Suprapubic skin (tissue), 4 donors: ENCODE results near the gene C1orf141. TPM values are rescaled to one million over a fixed set of nuclear protein-coding genes. Genes with fewer than 3 reads are reported as not detected.

ENCODE experiments used
- DNase-seq, 2 donors: peaks; one replicate each; pipeline ENCODE4 v3.0.0-alpha.2; 2019; ENCODE audit warnings: low spot score in 2 of 2
- H3K27ac ChIP-seq: fragments of 200-600 bp; sonication (generic); one replicate; pipeline ENCODE4 v1.5.1; 2019
- H3K27me3 ChIP-seq: fragments of 200-600 bp; sonication (generic); one replicate; pipeline ENCODE4 v1.5.1; 2019
- H3K36me3 ChIP-seq: fragments of 200-600 bp; sonication (generic); one replicate; pipeline ENCODE4 v1.5.1; 2019
- H3K4me1 ChIP-seq: fragments of 200-600 bp; sonication (generic); one replicate; pipeline ENCODE4 v1.5.1; 2019
- H3K4me3 ChIP-seq: fragments of 200-600 bp; sonication (generic); one replicate; pipeline ENCODE4 v1.5.1; 2019; ENCODE audit warnings: mild to moderate bottlenecking
- H3K9me3 ChIP-seq: fragments of 200-600 bp; sonication (generic); one replicate; pipeline ENCODE4 v1.5.1; 2019
- EP300 ChIP-seq: sonication (generic); formaldehyde crosslinking; IDR thresholded peaks from one replicate; pipeline ENCODE4 v1.6.1; 2017; ENCODE audit warnings: antibody characterized with exemption
- POLR2A ChIP-seq, 2 donors: fragments of 450-650 bp; IDR thresholded peaks; one replicate each; pipeline ENCODE4 v1.6.1; 2017; ENCODE audit warnings: antibody characterized with exemption in 2 of 2, mild to moderate bottlenecking in 2 of 2, moderate library complexity in 2 of 2
- POLR2AphosphoS5 ChIP-seq, 3 donors: sonication (generic); formaldehyde crosslinking; IDR thresholded peaks; one replicate each; pipeline ENCODE4 v1.6.1; 2017; ENCODE audit warnings: antibody characterized with exemption in 3 of 3
- WGBS: methylation state at CpG from one replicate; pipeline ENCODE4 v1.1.5; 2018; 5-methylcytosine and 5-hydroxymethylcytosine counted together
- total RNA-seq, 4 donors: library from RNA; depleted of rRNA; stranded (reverse); fragments of >200 nt; gene quantifications; one replicate each; pipeline ENCODE4 v1.1.0, GENCODE V29; 2016
- TF ChIP-seq, protein P1 (sequence below), 2 donors: fragments of 200-600 bp in 1 of 2; fragments of 450-650 bp in 1 of 2; sonication (generic) in 1 of 2; IDR thresholded peaks; one replicate each; pipeline ENCODE4 v1.5.1; 2016 to 2019; ENCODE audit warnings: antibody characterized with exemption in 2 of 2, mild to moderate bottlenecking in 1 of 2, moderate library complexity in 1 of 2

The C1orf141 gene
- not detected for total RNA-seq

GRCh38 chr1:67134695-67135094 lies at the start of gene C1orf141:
Gene C1orf141 (minus strand): TSS chr1:67134970. CDS start chr1:67127240, 7,730 bp downstream.
- Histone ChIP-seq H3K27me3 (no peaks in the 10 kb centered on the region), H3K4me3 (peak within 1 kb of the TSS; percentile 27), H3K4me1 (peaks cover 11% of the 10 kb centered on the region), H3K27ac (no peak within 1 kb of the TSS), H3K36me3 (no peaks in the 10 kb centered on the region), H3K9me3 (no peaks in the 10 kb centered on the region)
- WGBS = 9% methylated on average over 25 of the region's 28 CpGs
- TF ChIP-seq, protein P1, sequence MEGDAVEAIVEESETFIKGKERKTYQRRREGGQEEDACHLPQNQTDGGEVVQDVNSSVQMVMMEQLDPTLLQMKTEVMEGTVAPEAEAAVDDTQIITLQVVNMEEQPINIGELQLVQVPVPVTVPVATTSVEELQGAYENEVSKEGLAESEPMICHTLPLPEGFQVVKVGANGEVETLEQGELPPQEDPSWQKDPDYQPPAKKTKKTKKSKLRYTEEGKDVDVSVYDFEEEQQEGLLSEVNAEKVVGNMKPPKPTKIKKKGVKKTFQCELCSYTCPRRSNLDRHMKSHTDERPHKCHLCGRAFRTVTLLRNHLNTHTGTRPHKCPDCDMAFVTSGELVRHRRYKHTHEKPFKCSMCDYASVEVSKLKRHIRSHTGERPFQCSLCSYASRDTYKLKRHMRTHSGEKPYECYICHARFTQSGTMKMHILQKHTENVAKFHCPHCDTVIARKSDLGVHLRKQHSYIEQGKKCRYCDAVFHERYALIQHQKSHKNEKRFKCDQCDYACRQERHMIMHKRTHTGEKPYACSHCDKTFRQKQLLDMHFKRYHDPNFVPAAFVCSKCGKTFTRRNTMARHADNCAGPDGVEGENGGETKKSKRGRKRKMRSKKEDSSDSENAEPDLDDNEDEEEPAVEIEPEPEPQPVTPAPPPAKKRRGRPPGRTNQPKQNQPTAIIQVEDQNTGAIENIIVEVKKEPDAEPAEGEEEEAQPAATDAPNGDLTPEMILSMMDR (IDR thresholded peaks at IDR 0.05) = no peak
- TF ChIP-seq EP300 (no peak), POLR2AphosphoS5 (IDR thresholded peaks at IDR 0.05) (no peak)
- no peak for DNase-seq

DNA sequence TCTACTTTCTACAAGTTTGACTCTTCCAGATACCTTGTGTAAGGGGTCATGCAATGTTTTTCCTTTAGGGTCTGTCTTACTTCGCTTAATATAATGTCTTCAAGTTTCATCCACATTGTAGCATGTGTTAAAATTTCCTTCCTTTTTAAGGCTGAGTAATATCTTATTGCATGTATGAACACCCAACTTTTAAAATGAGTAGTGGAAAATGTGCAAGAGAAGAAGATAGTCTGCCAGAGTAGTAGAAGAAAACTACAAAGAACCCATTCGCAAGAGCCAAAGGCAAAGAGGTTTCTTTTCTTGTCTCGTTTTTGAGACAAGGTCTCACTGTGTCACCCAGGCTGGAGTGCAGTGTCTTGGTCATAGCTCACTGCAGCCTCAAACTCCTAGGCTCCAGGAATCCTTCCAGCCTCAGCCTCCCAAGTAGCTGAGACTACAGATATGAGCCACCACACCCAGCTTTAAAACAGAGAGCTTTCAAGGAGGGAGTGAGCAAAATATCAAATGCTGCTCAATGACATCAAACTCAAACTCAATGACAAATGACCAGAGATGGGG lies 40.8 kb upstream of the C1orf141 start:
- TF ChIP-seq, protein P1 (IDR thresholded peaks at IDR 0.05) = no peak
- no peak for TF ChIP-seq EP300
- DNase-seq = no peak
- Histone ChIP-seq H3K9me3 (no peaks in the 10 kb centered on the region), H3K27me3 (no peaks in the 10 kb centered on the region), H3K36me3 (no peaks in the 10 kb centered on the region), H3K4me1 (no peaks in the 10 kb centered on the region), H3K4me3 (no peak overlapping the region), H3K27ac (no peak overlapping the region)
- WGBS = 82% methylated on average over 3 of the region's 3 CpGs

- no peaks in the 10 kb centered on the region for H3K27me3 ChIP-seq
- H3K4me3 ChIP-seq = no peak overlapping the region
- H3K36me3 ChIP-seq = no peaks in the 10 kb centered on the region
- H3K4me1 ChIP-seq = no peaks in the 10 kb centered on the region
- no peak overlapping the region for H3K27ac ChIP-seq
- TF ChIP-seq POLR2A (IDR thresholded peaks at IDR 0.05) = no peak
- no peak for TF ChIP-seq EP300
- TF ChIP-seq, protein P1 (IDR thresholded peaks at IDR 0.05) = no peak
- TF ChIP-seq POLR2AphosphoS5 (IDR thresholded peaks at IDR 0.05) = no peak
- 94% methylated on average over 2 of the region's 2 CpGs for WGBS
- no peak for DNase-seq
- H3K9me3 ChIP-seq = no peaks in the 10 kb centered on the region
These were observed 40.0 kb upstream of the C1orf141 start for GRCh38 chr1:67174716-67175284.

DNA sequence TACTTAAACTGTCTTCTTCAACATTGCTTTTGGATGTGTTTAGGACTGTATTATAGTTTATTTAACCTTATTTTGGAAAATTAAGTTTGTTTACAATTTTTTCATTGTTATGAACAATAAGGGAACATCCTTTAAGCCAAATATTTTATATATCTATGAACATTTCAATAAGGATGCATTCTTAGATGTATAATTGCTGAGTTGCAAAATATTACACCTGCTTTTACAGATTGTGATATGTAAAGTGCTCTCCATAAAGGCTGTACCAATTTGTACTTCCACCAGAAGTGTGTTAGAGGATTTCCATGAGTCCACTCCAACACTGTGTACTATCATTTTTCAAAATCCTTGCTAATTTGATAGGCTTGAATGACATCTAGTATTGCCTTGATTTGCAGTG lies 39.2 kb upstream of the C1orf141 start:
- no peak for DNase-seq
- H3K27me3 ChIP-seq = no peaks in the 10 kb centered on the region
- TF ChIP-seq POLR2A (IDR thresholded peaks at IDR 0.05) (no peak), POLR2AphosphoS5 (IDR thresholded peaks at IDR 0.05) (no peak), EP300 (no peak)
- TF ChIP-seq, protein P1 (IDR thresholded peaks at IDR 0.05) = no peak

GRCh38 chr1:67171978-67172377 lies 37.2 kb upstream of the C1orf141 start:
- Histone ChIP-seq H3K4me3 (no peak overlapping the region), H3K27me3 (no peaks in the 10 kb centered on the region), H3K9me3 (no peaks in the 10 kb centered on the region), H3K36me3 (no peaks in the 10 kb centered on the region), H3K27ac (no peak overlapping the region), H3K4me1 (no peaks in the 10 kb centered on the region)
- no peak for DNase-seq
- TF ChIP-seq POLR2A (IDR thresholded peaks at IDR 0.05) = no peak
- TF ChIP-seq POLR2AphosphoS5 (IDR thresholded peaks at IDR 0.05) = no peak
- no peak for TF ChIP-seq EP300
- TF ChIP-seq, protein P1 (IDR thresholded peaks at IDR 0.05) = no peak
- 77% methylated on average over 1 of the region's 1 CpG for WGBS

More for the DNA sequence above, 39.2 kb upstream of the C1orf141 start:
- Histone ChIP-seq H3K27ac (no peak overlapping the region), H3K36me3 (no peaks in the 10 kb centered on the region), H3K4me1 (no peaks in the 10 kb centered on the region), H3K4me3 (no peak overlapping the region), H3K9me3 (no peaks in the 10 kb centered on the region)
